Endothelial cell of umbilical vein (primary cell): Measurements from ENCODE around the gene PXT1.

Experiments
- EZH2 ChIP-seq: IDR thresholded peaks from 2 replicates; pipeline ENCODE4 v1.6.1; 2012; ENCODE audit warnings: borderline replicate concordance, low read depth, mild to moderate bottlenecking, moderate library complexity, low read length, inconsistent platforms; ENCODE audit not compliant: severe bottlenecking
- FOS ChIP-seq: IDR thresholded peaks from 2 replicates; pipeline ENCODE4 v1.6.1; 2011; ENCODE audit warnings: mild to moderate bottlenecking, low read length, moderate library complexity, borderline replicate concordance; ENCODE audit not compliant: insufficient read depth
- MYC ChIP-seq: IDR thresholded peaks from one replicate; pipeline ENCODE4 v1.6.1; 2011; ENCODE audit warnings: mild to moderate bottlenecking, low read depth, low read length
- POLR2A ChIP-seq: IDR thresholded peaks from 2 replicates; pipeline ENCODE4 v1.6.1; 2012; ENCODE audit warnings: low read depth, mild to moderate bottlenecking, control low read depth, low read length
- POLR2AphosphoS5 ChIP-seq: IDR thresholded peaks from 2 replicates; pipeline ENCODE4 v1.6.1; 2012; ENCODE audit warnings: low read depth, mild to moderate bottlenecking, control low read depth, low read length, moderate library complexity; ENCODE audit not compliant: insufficient read depth
- TF ChIP-seq, protein P1 (sequence below), 2 donors: IDR thresholded peaks; 1 replicate in 1 of 2; 2 replicates in 1 of 2; pipeline ENCODE4 v1.5.1; 2011; ENCODE audit warnings: low read length in 2 of 2, mild to moderate bottlenecking in 2 of 2, moderate library complexity in 2 of 2, control low read depth in 1 of 2, inconsistent platforms in 1 of 2, low read depth in 1 of 2; ENCODE audit not compliant: insufficient read depth in 1 of 2; ENCODE audit errors: extremely low read depth in 1 of 2

DNA sequence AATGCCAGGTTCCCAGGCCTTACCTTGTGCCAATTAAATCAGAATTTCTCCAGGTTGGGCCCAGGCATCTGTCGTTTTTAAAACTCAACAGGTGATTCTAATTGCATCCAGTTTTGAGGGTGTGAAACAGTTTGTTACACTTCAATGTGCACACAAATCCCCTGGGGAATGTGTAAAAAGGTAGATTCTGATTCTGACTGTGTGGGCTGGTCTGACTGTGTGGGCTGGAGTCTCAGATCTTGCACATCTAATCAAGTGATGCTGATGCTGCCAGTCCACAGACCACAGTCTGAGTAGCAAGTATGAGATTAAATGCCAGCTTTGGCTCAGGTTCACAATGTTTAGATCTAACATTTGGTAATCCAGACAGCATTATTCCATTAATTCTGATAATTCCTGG, 42.7 kb downstream of the PXT1 start:
- TF ChIP-seq FOS (no peak), EZH2 (no peak), POLR2A (no peak), POLR2AphosphoS5 (no peak), MYC (no peak)
- TF ChIP-seq, protein P1, sequence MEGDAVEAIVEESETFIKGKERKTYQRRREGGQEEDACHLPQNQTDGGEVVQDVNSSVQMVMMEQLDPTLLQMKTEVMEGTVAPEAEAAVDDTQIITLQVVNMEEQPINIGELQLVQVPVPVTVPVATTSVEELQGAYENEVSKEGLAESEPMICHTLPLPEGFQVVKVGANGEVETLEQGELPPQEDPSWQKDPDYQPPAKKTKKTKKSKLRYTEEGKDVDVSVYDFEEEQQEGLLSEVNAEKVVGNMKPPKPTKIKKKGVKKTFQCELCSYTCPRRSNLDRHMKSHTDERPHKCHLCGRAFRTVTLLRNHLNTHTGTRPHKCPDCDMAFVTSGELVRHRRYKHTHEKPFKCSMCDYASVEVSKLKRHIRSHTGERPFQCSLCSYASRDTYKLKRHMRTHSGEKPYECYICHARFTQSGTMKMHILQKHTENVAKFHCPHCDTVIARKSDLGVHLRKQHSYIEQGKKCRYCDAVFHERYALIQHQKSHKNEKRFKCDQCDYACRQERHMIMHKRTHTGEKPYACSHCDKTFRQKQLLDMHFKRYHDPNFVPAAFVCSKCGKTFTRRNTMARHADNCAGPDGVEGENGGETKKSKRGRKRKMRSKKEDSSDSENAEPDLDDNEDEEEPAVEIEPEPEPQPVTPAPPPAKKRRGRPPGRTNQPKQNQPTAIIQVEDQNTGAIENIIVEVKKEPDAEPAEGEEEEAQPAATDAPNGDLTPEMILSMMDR (IDR thresholded peaks at IDR 0.05; ENCODE audit: extremely low read depth in 1 of 2, insufficient read depth in 1 of 2, low read depth in 1 of 2, low read length in 2 of 2), result no peak
